Kidney glomerular epithelial cell (primary cell): ENCODE results near the gene YEATS2.
A peak's percentile ranks its signal among the peaks of the same experiment; 100 is the strongest.

ENCODE experiments used
- DNase-seq: peaks from one replicate; lab custom pipeline; 2025; lab: John Stamatoyannopoulos, UW

The YEATS2 gene

GRCh38 chr3:183812761-183813445 lies 115.3 kb downstream of the YEATS2 start:
- no peak for DNase-seq

DNA sequence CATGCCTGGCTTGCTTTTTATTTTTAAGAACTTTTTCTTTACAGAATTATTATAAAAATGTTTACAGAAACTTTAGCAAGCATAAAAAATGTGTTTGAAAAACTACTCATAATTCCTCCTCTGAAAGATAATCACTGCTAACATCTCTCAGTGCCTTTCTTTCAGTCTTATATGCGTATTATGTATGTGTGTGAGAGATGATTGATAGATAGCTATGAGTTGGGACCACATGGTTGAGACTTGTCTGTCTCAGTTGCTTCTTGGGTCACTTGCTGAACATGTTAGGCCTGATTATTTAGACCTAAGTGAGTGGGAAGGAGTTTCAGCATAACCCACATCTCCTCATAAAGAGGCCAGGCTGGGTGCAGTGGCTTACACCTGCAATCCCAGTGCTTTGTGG lies 116.6 kb downstream of the YEATS2 start:
- no peak for DNase-seq

- no peak for DNase-seq
These were observed 118.0 kb downstream of the YEATS2 start for GRCh38 chr3:183815563-183815940.

- DNase-seq, result no peak
These were observed 118.4 kb downstream of the YEATS2 start for GRCh38 chr3:183815951-183816475.

DNA sequence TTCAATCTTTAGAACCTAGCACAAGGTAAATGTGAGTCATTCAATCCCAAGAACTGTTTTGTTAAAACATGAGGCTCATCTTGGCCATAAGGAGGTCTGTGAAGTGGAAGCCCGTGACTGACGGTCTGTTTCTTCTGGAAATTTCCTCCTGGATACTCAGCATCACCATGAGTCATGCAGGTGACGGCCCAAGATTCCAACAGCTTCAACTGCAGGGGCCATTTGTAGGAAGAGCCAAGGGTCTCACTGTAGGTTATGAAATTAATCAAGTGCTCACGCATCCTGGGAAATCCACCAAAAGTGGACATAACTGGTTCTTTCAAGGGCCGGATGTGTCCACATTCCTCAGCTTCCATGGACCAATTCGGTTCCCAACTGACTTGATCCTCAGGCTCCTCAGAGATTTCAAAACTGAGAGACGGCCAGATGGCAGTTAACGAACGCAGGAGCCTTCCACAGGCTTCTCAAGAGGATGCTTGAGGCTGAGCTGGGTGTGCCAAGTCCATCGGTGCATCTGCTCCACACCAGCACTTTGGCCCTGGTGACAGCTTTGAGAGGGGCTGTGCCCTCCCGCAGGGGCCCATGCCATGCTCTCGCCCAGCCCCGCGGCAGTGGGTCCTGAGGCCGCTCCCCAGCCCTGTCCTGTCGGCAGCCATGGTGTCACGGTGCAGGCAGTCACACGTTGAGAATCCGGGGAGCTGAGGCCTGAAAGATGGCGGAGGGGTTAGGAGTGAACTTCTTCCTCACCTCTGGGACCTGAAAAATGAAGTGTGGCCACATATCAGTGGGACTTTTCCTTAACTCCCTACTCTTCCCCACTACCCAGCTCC lies 119.3 kb downstream of the YEATS2 start:
- no peak for DNase-seq

DNA sequence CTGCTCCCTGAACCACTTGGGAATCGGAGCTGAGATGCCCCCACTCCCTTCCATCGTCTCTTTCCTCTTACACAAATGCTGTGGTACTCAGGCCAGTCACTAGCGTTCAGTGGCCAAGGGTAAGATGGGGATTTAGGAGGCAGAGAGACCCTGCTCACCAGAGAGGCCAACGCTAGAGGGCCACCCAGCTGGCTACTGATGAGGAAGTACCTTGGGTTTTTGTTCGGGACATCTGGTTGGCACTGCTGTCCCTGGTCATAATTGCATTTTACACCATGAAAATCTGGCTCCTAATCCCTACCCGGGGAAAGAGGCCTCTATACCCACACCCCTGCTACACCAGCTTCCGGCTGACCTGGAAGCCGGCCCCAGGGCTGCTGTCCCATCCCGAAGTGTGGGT lies 120.0 kb downstream of the YEATS2 start:
- DNase-seq, result no peak

DNA sequence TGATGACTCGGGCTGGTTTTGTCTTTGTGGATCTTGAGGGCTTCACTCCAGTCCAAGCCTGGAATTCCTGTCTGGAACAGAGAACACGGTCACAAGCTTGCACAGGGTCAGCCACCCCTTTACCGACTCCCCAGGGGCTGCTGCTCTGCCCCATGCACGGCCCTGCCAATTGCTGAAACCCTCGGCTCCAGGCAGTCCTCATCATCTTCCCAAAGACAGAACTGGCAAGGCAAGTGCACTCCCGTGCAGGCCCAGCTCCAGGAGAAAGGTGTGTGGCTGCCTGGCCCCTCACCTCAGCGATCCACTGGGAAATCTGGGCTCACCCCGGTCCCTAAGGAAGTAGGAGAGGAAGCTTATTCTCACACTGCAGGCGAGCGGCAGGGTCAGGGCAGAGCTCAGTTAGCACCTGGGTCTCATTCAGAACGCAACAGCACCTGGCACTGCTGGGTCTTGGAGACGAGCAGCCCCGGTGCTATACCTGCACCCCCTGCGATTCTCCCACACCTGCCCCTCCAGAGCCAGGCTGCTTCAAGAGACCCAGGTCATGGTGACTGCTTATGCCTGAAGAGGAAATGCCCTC lies 120.5 kb downstream of the YEATS2 start:
- DNase-seq, result no peak

DNA sequence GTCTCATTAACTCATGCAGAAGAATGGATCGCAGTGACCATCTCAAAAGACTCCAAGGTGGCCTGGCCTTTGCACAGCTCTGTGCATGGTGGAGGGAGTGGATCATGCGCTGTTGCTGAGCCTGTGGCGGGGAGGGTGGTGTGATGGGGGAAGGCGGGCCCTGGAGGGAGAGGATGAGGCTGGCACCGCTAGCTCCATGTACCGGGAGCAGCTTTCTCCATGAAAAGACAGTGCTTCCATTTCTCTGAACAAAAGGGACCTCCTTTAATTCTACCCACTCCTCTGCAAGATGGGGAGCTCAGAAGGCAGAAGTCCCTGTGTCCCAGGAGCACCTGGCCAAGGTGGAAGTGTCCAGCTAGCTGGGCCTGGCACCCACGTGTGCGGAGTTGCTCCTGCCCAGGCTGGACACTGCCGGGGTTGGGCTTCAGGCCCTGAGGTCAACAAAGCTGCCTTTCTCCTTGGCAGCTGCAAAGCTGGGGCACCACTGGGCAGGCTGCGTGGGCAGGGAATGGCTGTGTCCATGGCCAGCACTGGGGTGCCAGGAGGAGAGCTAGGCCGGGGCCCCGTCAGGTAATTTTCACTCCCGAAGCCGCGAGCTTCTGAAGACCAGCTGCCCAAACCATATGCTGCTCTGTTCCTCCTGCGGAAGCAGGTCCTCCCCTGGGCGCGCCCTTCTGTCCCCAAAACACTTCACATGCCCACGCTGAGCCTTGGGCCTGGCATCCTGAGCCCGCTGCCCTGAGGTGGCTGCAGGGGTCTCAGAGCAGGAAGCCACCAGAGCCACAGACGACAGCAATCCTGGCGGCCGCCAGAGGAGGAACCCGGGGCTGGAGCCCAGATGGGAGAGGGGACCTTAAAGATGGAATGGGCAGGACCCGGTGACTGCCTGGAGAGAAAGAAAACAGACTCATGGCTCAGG lies 121.4 kb downstream of the YEATS2 start:
- DNase-seq, result no peak

DNA sequence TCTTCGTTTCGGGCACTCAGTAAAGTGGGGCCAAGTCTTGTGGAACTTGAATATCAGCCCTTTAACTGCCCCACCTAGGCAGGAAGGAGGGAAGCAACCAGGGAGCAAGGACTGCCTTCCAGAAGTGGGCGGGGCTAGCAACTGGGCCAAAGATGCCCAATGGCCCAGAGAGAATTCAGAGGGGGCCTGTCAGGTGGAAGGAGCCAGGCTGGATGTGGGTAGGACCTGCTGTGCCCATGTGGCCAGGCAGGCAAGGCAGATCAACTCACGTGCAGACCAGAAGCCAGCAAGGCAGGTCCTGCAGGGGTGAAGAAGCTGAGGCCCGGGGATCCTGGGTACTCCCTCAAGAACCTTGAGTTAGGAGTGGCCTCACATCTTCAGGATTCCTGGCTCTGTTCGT lies 122.2 kb downstream of the YEATS2 start:
- DNase-seq, result no peak

- DNase-seq, result no peak
These were observed 125.0 kb downstream of the YEATS2 start for GRCh38 chr3:183822631-183823030.

DNA sequence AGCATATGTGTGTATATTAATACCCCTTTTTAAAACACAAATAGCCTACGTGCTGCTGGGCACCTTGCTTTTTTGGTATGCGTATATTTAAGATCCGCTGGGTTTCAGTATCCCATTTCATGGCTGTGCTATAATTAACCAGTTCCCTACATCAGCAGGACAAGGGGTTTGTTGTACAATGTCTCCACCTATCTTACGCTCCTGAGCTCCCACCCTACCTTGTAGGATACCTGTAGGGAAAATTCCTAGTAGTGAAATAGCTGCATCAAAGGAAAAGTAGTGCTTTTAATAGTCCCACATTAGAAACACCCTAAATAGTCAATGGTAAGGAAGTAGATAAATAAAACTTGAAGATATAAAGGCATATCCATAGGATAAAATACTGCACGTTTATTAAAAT lies 126.4 kb downstream of the YEATS2 start:
- no peak for DNase-seq

- DNase-seq, result no peak
These were observed 127.3 kb downstream of the YEATS2 start for GRCh38 chr3:183824761-183825455.

DNA sequence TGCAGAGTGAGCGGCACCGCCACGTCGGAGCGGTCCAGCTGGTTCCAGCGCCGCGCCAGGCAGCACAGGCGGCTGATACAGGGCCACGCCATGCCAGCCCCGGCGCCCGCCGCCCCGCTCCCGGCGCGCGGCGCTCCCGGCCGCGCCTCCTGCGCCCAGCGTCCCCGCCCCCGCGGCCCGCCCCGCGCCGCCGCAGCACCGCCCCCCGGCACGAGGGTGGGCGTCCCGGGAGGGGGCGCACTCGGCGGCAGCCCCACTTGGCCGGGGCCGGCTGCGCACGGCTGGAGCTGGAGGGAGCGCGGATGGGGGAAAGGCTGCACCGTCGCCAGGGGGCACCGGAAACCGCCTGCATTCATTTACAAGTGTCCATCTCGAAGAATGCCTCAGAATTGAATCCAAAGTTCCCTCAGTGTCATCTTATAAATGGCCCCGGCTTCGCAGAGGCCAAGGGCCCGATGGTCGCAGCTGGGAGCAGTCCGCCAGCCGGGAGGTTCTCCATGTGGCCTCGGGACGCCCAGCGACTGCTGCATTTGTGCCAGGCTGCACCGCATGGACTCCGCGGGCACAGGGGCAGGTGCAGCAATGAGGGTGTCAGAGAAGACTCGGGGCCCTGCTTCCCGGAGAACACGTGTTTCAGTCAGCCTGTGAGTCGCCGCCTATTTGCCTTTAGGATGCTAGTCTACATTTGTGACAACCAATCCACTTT lies 128.0 kb downstream of the YEATS2 start, which contains the start of gene MAP6D1:
TSS of gene MAP6D1 (minus strand) at position 122 of the 706 bp plus-strand sequence. CDS start at position 92, 30 bp downstream.
- DNase-seq, result peak; percentile 41

- DNase-seq, result no peak
These were observed 129.1 kb downstream of the YEATS2 start for GRCh38 chr3:183826448-183827250.

- DNase-seq, result no peak
These were observed 130.4 kb downstream of the YEATS2 start for GRCh38 chr3:183827809-183828537.

DNA sequence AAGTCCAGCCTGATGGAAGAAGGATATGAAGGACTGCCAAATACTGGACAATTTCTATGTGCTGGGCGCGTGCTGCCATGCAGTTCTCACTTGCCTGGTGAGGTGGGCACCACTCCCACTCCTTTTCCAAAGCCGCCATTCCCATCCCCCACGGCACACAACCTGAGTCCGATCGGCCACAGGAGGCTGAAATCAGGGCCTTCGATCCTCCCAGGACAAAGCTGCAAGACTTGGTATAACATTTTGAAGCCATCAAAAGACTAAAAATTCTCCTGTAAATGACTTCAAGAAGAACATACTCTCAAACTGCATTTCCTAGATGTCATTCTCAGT lies 130.9 kb downstream of the YEATS2 start:
- no peak for DNase-seq

DNA sequence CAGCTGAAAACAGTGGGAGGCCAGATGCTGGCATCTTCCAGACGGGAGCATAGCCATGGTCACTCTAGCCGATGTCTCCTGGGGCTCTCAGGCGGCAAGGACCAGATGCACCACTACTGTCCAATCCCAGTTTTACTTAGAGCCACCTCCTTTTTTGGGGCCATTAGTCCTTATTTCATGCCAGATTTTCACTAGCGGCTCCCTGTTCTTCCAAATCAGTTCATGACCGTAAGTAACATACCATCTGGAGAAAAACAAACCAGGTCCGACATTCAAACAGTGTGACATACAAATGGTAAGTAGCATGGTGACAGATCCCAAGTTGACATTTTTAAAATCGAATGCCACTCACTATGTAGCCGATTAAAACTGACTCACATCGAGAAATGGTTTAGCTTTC lies 131.9 kb downstream of the YEATS2 start:
- no peak for DNase-seq

GRCh38 chr3:183830187-183830586 lies 132.6 kb downstream of the YEATS2 start:
- DNase-seq, result no peak

DNA sequence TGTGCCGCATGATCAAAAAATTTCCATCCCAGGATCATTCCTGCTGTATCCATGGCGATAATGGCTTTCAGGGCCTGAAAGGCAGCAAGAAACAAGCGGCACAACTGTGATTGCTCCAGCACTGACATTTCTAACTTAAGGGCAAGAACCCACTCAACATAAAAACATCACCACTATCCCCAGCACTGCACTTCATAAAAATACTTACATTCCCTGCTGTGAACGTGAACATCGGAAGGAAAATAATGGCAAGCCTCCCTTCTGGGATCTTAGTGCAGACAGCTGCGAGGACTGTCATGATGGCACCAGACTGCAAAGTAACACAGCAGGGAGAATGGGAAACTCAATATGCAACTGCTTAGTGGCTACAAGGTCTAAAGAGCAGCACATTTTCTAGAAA lies 135.9 kb downstream of the YEATS2 start:
- DNase-seq, result no peak
